ENCODE data around the gene TNNC2. TPM values are rescaled to one million over a fixed set of nuclear protein-coding genes. Genes with fewer than 3 reads are reported as not detected.

Gene TNNC2
- total and polyA plus RNA-seq, 2 of the 13 experiments (the other 11 are each of a cell fraction or from before 2014, with no cell fraction given): 1.8 to 4.7 TPM

DNA sequence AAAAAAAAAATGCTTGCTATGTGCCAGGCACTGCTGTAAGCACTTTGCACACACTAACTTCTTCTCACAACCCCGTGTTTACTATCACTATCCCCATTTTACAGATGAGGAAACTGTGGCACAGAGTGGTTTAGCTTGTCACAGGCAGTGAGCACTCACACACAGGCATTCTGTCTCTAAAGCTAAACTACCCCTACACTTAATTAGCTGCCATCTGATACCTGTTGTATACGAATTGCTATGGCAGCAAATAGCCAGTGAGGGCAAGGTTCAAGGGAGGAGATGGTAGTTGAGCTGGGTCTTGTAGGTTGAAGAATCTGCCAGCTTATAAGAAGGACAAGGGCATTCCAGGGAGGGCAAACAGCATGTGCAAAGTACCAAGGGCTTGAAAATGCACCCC lies 5.2 kb downstream of the TNNC2 start (continued):
- peak; percentile 67; the same call in 1 of the 2 replicates for TF ChIP-seq CHD4 (IDR thresholded peaks at IDR 0.05; ENCODE audit: borderline replicate concordance, low read length)

DNA sequence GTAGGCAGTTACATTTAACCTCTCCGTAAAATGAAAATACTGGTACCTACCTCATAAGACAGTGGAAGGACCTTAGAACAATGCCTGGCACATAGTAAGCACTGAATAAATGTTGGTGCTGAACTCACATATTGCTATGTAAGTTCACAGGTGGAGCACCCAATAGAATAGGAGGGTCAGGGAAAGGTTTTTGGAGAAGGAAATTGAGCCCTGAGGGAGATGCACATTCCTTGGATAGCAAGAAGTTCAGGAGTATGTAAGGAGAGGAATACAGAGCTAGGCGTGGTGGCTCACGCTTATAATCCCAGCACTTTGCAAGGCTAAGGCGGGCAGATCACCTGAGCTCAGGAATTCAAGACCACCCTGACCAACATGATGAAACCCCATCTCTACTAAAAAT lies 7.6 kb downstream of the TNNC2 start:
- H3K27ac ChIP-seq (ENCODE audit: extremely low read length, insufficient read depth, low read length): no peak overlapping the region
- H3K9me3 ChIP-seq (ENCODE audit: low read length): no peaks in the 10 kb centered on the region
- no peak overlapping the region for H3K9ac ChIP-seq (ENCODE audit: insufficient read depth, low read depth, low read length)
- H2AFZ ChIP-seq (ENCODE audit: low read length): no peak overlapping the region
- no TSS peak for BruUV-seq (replicated peaks)
- TF ChIP-seq PCBP1 (IDR thresholded peaks at IDR 0.05; ENCODE audit: borderline replicate concordance, low read depth, low read length) (no peak), CEBPB (IDR thresholded peaks at IDR 0.05; ENCODE audit: borderline replicate concordance, low read depth, low read length) (no peak), HNRNPH1 (optimal IDR thresholded peaks at IDR 0.05; ENCODE audit: low read depth, low read length) (no peak), AGO1 (IDR thresholded peaks at IDR 0.05; ENCODE audit: low read depth, low read length, poor library complexity, severe bottlenecking) (no peak), CENPX (CRISPR knock-in tag; IDR thresholded peaks at IDR 0.05) (no peak), ZNF430 (CRISPR knock-in tag; IDR thresholded peaks at IDR 0.05) (no peak), ZNF619 (CRISPR knock-in tag; IDR thresholded peaks at IDR 0.05) (no peak), HIVEP1 (CRISPR knock-in tag; IDR thresholded peaks at IDR 0.05) (no peak), GATA4 (IDR thresholded peaks at IDR 0.05; ENCODE audit: borderline replicate concordance, low read depth) (no peak), U2AF1 (optimal IDR thresholded peaks at IDR 0.05; ENCODE audit: low read depth, low read length) (no peak), JDP2 (CRISPR knock-in tag; IDR thresholded peaks at IDR 0.05; ENCODE audit: borderline replicate concordance) (no peak), HES4 (CRISPR knock-in tag; IDR thresholded peaks at IDR 0.05; ENCODE audit: borderline replicate concordance) (no peak), TIGD3 (CRISPR knock-in tag; IDR thresholded peaks at IDR 0.05; ENCODE audit: borderline replicate concordance) (no peak), ATRX (CRISPR knock-in tag; IDR thresholded peaks at IDR 0.05; ENCODE audit: borderline replicate concordance) (no peak), SP1 (IDR thresholded peaks at IDR 0.05) (no peak), SP1 (CRISPR knock-in tag; IDR thresholded peaks at IDR 0.05) (no peak)
- TF ChIP-seq, protein P1, sequence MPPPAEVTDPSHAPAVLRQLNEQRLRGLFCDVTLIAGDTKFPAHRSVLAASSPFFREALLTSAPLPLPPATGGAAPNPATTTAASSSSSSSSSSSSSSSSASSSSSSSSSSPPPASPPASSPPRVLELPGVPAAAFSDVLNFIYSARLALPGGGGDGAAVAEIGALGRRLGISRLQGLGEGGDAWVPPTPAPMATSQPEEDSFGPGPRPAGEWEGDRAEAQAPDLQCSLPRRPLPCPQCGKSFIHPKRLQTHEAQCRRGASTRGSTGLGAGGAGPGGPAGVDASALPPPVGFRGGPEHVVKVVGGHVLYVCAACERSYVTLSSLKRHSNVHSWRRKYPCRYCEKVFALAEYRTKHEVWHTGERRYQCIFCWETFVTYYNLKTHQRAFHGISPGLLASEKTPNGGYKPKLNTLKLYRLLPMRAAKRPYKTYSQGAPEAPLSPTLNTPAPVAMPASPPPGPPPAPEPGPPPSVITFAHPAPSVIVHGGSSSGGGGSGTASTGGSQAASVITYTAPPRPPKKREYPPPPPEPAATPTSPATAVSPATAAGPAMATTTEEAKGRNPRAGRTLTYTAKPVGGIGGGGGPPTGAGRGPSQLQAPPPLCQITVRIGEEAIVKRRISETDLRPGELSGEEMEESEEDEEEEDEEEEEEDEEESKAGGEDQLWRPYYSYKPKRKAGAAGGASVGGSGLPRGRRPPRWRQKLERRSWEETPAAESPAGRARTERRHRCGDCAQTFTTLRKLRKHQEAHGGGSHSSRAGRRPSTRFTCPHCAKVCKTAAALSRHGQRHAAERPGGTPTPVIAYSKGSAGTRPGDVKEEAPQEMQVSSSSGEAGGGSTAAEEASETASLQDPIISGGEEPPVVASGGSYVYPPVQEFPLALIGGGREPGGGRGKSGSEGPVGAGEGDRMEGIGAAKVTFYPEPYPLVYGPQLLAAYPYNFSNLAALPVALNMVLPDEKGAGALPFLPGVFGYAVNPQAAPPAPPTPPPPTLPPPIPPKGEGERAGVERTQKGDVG (CRISPR knock-in tag; IDR thresholded peaks at IDR 0.05; ENCODE audit: borderline replicate concordance): no peak
- TF ChIP-seq, protein P2, sequence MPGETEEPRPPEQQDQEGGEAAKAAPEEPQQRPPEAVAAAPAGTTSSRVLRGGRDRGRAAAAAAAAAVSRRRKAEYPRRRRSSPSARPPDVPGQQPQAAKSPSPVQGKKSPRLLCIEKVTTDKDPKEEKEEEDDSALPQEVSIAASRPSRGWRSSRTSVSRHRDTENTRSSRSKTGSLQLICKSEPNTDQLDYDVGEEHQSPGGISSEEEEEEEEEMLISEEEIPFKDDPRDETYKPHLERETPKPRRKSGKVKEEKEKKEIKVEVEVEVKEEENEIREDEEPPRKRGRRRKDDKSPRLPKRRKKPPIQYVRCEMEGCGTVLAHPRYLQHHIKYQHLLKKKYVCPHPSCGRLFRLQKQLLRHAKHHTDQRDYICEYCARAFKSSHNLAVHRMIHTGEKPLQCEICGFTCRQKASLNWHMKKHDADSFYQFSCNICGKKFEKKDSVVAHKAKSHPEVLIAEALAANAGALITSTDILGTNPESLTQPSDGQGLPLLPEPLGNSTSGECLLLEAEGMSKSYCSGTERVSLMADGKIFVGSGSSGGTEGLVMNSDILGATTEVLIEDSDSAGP (CRISPR knock-in tag; IDR thresholded peaks at IDR 0.05; ENCODE audit: borderline replicate concordance): no peak
- H3K4me1 ChIP-seq (ENCODE audit: insufficient read depth, low read length): peaks cover 34% of the 10 kb centered on the region
- POLR2A ChIA-PET: no interaction called here
- DNase-seq (ENCODE audit: low spot score): no peak
- peaks cover 4 to 10% of the 10 kb centered on the region in 2 experiments for H3K36me3 ChIP-seq (replicated peaks in 1 of 2; ENCODE audit: control insufficient read depth in 1 of 2, insufficient read depth in 2 of 2, low read length in 2 of 2)
- peaks cover under 1% of the 10 kb centered on the region for H3K79me2 ChIP-seq (ENCODE audit: insufficient read depth, low read length)
- CTCF ChIA-PET (ENCODE audit: low intra/inter-chr PET ratio, low total read pairs): no interaction called here
- no peak for FAIRE-seq
- WGBS (ENCODE audit: low lambda C conversion rate): 93% methylated on average over 4 of the region's 4 CpGs
- no peaks in the 10 kb centered on the region for H4K20me1 ChIP-seq (ENCODE audit: insufficient read depth, low read length)
- H3K27me3 ChIP-seq (ENCODE audit: control insufficient read depth in 1 of 2, insufficient read depth in 2 of 2, low read length in 2 of 2): no peaks in the 10 kb centered on the region
- H3K4me2 ChIP-seq (ENCODE audit: low read depth, low read length): no peak overlapping the region
- intact Hi-C loops (cut with micrococcal nuclease; ENCODE audit: unreplicated experiment) (no loop called here), in situ Hi-C loops (cut with HindIII; ENCODE audit: extremely low pct_ligation_motif_present, low pct_unique_long_range_greater_than_20kb) (no loop called here)
- no peak for ATAC-seq
- H3K4me3 ChIP-seq (replicated peaks in 1 of 3; ENCODE audit: insufficient read depth in 1 of 3, low read depth in 2 of 3, low read length in 3 of 3): no peak overlapping the region
